ENCODE data around the gene SCARF2. TPM values are rescaled to one million over a fixed set of nuclear protein-coding genes. Genes with fewer than 3 reads are reported as not detected.

Gene SCARF2
- total RNA-seq, 3 donors from 2014 or later (not counting 1 experiment from before 2014, with no cell fraction given): 1.8 to 3.5 (median 2.9) TPM

DNA sequence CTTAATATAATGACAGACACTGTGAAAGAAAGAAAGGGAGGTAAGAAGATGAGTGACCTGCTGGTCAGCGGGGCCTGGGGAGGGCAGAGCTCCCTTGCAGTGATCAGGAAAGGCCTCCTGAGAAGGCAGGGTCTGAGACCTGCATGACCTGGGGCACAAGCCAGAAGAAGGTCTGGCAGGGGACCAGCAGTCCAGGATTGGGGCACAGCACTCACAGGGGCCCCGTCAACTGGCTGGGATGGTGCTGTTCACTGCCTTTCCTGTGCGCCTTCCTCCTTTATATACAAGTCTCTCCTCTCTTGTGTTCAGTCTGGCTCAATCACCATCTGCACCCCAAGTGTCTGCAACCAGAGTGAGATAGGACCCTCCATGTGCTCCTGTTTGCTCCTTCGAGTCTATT, 22.2 kb upstream of the SCARF2 start:
- intact Hi-C loops (cut with micrococcal nuclease): loop anchor here (5.0 kb wide), 1 partner anchor 303 kb away; no protein-coding TSS in a partner anchor
- ATAC-seq (no peak), DNase-seq (no peak)
- H3K27ac Mint-ChIP-seq: no peak overlapping the region
- WGBS (ENCODE audit: insufficient coverage): 95% methylated on average over 4 of the region's 4 CpGs
- H3K36me3 Mint-ChIP-seq: no peaks in the 10 kb centered on the region
- TF ChIP-seq, protein P1, sequence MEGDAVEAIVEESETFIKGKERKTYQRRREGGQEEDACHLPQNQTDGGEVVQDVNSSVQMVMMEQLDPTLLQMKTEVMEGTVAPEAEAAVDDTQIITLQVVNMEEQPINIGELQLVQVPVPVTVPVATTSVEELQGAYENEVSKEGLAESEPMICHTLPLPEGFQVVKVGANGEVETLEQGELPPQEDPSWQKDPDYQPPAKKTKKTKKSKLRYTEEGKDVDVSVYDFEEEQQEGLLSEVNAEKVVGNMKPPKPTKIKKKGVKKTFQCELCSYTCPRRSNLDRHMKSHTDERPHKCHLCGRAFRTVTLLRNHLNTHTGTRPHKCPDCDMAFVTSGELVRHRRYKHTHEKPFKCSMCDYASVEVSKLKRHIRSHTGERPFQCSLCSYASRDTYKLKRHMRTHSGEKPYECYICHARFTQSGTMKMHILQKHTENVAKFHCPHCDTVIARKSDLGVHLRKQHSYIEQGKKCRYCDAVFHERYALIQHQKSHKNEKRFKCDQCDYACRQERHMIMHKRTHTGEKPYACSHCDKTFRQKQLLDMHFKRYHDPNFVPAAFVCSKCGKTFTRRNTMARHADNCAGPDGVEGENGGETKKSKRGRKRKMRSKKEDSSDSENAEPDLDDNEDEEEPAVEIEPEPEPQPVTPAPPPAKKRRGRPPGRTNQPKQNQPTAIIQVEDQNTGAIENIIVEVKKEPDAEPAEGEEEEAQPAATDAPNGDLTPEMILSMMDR (IDR thresholded peaks at IDR 0.05): no peak
- no peaks in the 10 kb centered on the region for H3K9me3 Mint-ChIP-seq
- H3K4me3 Mint-ChIP-seq: no peak overlapping the region
- no peaks in the 10 kb centered on the region for H3K27me3 Mint-ChIP-seq (ENCODE audit: low read depth in 2 of 2)
- peaks cover 17% of the 10 kb centered on the region for H3K36me3 ChIP-seq (ENCODE audit: control insufficient read depth, insufficient read depth, low read length)
- H3K4me1 Mint-ChIP-seq: peaks cover 34 to 35% of the 10 kb centered on the region in 2 donors
- H3K9me3 ChIP-seq (ENCODE audit: control insufficient read depth, insufficient read depth, low read length): no peaks in the 10 kb centered on the region
- peaks cover 33% of the 10 kb centered on the region for H3K4me1 ChIP-seq (ENCODE audit: control insufficient read depth, insufficient read depth, low read length)
- no peak overlapping the region for H3K4me3 ChIP-seq (ENCODE audit: low read length)
- no peaks in the 10 kb centered on the region for H3K27me3 ChIP-seq (ENCODE audit: control insufficient read depth, insufficient read depth, low read length)
- no peak overlapping the region for H3K27ac ChIP-seq (ENCODE audit: low read length)

DNA sequence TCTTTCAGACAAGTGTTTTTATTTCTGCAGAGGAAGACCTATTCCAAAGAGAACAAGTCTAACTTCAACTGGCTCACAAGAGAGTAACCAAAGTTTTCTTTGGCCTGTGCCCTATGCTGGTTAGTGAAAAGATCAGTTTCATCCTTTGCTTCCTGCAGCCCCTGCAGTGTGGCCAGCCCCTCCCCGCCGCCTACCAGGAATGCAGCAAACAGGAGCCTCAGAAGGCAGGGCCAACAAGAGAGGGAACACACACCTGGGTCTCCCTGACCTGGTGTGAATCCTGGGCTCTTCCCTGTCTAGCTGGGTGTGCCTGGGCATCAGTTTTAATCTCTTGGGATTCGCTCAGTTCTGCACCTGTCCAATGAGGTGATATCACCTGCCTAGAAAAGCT, 21.5 kb upstream of the SCARF2 start:
- TF ChIP-seq, protein P1 (IDR thresholded peaks at IDR 0.05): no peak
- ATAC-seq (no peak), DNase-seq (no peak)
- Histone ChIP-seq H3K36me3 (ENCODE audit: control insufficient read depth, insufficient read depth, low read length) (peaks cover 17% of the 10 kb centered on the region), H3K27ac (ENCODE audit: low read length) (no peak overlapping the region), H3K4me3 (ENCODE audit: low read length) (no peak overlapping the region), H3K9me3 (ENCODE audit: control insufficient read depth, insufficient read depth, low read length) (no peaks in the 10 kb centered on the region), H3K4me1 (ENCODE audit: control insufficient read depth, insufficient read depth, low read length) (peaks cover 26% of the 10 kb centered on the region), H3K27me3 (ENCODE audit: control insufficient read depth, insufficient read depth, low read length) (no peaks in the 10 kb centered on the region)
- intact Hi-C loops (cut with micrococcal nuclease): loop anchor here (5.0 kb wide), 1 partner anchor 302 kb away; no protein-coding TSS in a partner anchor
- H3K4me1 Mint-ChIP-seq: peaks cover 28% of the 10 kb centered on the region in 2 donors
- WGBS (ENCODE audit: insufficient coverage): 100% methylated on average over 3 of the region's 3 CpGs
- no peak overlapping the region for H3K4me3 Mint-ChIP-seq
- H3K9me3 Mint-ChIP-seq: no peaks in the 10 kb centered on the region
- no peaks in the 10 kb centered on the region for H3K36me3 Mint-ChIP-seq
- H3K27ac Mint-ChIP-seq: no peak overlapping the region
- H3K27me3 Mint-ChIP-seq (ENCODE audit: low read depth in 2 of 2): no peaks in the 10 kb centered on the region

DNA sequence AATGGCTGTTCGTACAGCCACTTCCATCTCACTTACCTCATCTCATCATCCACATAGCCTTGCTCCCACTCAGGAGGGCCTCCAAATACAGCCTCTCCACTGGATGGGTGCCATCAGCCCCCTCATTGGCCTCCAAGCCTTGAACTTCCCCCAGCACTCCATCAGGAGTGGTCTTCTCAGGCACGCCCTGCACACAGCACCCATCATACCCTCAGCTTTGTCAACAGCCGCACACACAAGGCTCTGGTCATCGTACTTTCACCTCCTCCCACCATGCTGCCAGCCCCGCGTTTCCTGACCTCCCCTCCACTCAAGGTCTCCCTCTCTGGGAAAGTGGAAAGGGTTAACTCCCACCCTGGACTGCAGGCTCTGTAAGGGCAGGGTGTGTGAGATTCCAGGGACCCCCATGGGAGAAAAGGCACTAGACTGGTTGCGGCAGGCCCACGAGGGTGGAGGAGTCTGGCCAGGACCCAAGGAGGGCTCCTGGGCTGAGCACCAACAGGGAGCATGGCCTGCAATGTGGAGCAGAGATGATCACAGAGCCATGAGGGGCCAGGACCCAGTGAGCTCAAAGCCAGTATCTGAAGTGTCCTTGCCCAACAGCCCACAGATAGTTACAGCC, 21.0 kb upstream of the SCARF2 start:
- no peaks in the 10 kb centered on the region for H3K9me3 ChIP-seq (ENCODE audit: control insufficient read depth, insufficient read depth, low read length)
- H3K27ac Mint-ChIP-seq: no peak overlapping the region
- H3K27ac ChIP-seq (ENCODE audit: low read length): no peak overlapping the region
- H3K9me3 Mint-ChIP-seq: no peaks in the 10 kb centered on the region
- peaks cover 21% of the 10 kb centered on the region for H3K4me1 ChIP-seq (ENCODE audit: control insufficient read depth, insufficient read depth, low read length)
- no peaks in the 10 kb centered on the region for H3K27me3 Mint-ChIP-seq (ENCODE audit: low read depth in 2 of 2)
- H3K4me3 ChIP-seq (ENCODE audit: low read length): no peak overlapping the region
- 97% methylated on average over 8 of the region's 8 CpGs for WGBS (ENCODE audit: insufficient coverage)
- no peak for DNase-seq
- H3K4me3 Mint-ChIP-seq: no peak overlapping the region
- H3K4me1 Mint-ChIP-seq: peaks cover 23% of the 10 kb centered on the region in 2 donors
- ATAC-seq: no peak
- no peaks in the 10 kb centered on the region for H3K27me3 ChIP-seq (ENCODE audit: control insufficient read depth, insufficient read depth, low read length)
- TF ChIP-seq, protein P1 (IDR thresholded peaks at IDR 0.05): no peak
- peaks cover 19% of the 10 kb centered on the region for H3K36me3 ChIP-seq (ENCODE audit: control insufficient read depth, insufficient read depth, low read length)
- intact Hi-C loops (cut with micrococcal nuclease): loop anchor here (5.0 kb wide), 1 partner anchor 301 kb away; no protein-coding TSS in a partner anchor
- no peaks in the 10 kb centered on the region for H3K36me3 Mint-ChIP-seq
